Renal cortex interstitium (tissue), 11 donors: ENCODE measurements around the gene GUK1. TPM values are rescaled to one million over a fixed set of nuclear protein-coding genes. Genes with fewer than 3 reads are reported as not detected.

Source experiments
- DNase-seq, 11 donors: peaks; one replicate each; pipeline ENCODE4 v3.0.0-alpha.2; 2013; ENCODE audit warnings: low read depth in 9 of 11, low spot score in 4 of 11; ENCODE audit errors: extremely low read depth in 1 of 11
- polyA plus RNA-seq, 3 donors: library from polyadenylated mRNA; unstranded; fragments of 120-200 nt; gene quantifications; one replicate each; pipeline ENCODE4 v1.2.1, GENCODE V29; 2013; ENCODE audit not compliant: insufficient read length in 3 of 3

GUK1 gene
- polyA plus RNA-seq, 3 donors: 94.9 to 186 (median 154) TPM

DNA sequence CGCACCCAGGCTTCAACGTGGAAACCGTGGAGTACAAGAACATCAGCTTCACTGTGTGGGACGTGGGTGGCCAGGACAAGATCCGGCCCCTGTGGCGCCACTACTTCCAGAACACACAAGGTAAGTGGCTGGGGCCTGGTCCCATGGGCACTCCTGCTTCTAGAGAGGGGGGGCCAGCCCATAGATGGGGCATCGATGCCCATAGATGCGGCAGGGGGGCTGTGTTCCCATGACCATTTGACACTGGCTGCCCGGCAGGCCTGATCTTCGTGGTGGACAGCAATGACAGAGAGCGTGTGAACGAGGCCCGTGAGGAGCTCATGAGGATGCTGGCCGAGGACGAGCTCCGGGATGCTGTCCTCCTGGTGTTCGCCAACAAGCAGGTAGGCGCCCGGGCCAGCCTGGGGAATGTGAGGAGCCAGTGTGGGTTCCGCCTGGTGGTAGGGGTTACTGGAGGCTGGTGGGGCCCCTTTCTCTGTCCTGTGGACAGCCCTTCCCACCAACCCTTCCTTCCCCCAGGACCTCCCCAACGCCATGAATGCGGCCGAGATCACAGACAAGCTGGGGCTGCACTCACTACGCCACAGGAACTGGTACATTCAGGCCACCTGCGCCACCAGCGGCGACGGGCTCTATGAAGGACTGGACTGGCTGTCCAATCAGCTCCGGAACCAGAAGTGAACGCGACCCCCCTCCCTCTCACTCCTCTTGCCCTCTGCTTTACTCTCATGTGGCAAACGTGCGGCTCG lies 42.6 kb upstream of the GUK1 start:
- DNase-seq: no peak

DNA sequence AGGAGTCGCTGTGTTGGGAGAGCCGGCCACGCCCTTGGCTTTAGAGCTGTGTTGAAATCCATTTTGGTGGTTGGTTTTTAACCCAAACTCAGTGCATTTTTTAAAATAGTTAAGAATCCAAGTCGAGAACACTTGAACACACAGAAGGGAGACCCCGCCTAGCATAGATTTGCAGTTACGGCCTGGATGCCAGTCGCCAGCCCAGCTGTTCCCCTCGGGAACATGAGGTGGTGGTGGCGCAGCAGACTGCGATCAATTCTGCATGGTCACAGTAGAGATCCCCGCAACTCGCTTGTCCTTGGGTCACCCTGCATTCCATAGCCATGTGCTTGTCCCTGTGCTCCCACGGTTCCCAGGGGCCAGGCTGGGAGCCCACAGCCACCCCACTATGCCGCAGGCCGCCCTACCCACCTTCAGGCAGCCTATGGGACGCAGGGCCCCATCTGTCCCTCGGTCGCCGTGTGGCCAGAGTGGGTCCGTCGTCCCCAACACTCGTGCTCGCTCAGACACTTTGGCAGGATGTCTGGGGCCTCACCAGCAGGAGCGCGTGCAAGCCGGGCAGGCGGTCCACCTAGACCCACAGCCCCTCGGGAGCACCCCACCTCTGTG lies 41.7 kb upstream of the GUK1 start:
- no peak for DNase-seq

DNA sequence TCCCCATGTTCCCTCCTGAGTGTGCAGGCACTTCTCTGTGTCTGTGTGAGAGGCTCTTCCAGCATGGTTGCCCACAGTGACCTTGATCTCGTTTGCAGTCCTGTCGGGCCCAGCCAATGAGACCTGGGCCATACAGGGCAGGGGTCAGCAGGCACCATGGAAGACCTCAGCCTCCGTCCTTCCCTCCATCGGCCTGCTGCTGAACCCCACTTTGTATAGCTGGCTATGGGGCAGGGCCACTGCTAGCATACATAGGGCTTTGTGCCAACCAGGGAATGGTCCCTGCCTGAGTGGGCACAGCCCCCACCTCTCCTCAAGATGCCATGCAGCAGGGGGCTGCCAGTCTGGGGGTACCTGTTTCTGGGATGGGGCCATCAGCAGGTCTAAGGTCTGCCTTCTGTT lies 40.7 kb upstream of the GUK1 start:
- no peak for DNase-seq

DNA sequence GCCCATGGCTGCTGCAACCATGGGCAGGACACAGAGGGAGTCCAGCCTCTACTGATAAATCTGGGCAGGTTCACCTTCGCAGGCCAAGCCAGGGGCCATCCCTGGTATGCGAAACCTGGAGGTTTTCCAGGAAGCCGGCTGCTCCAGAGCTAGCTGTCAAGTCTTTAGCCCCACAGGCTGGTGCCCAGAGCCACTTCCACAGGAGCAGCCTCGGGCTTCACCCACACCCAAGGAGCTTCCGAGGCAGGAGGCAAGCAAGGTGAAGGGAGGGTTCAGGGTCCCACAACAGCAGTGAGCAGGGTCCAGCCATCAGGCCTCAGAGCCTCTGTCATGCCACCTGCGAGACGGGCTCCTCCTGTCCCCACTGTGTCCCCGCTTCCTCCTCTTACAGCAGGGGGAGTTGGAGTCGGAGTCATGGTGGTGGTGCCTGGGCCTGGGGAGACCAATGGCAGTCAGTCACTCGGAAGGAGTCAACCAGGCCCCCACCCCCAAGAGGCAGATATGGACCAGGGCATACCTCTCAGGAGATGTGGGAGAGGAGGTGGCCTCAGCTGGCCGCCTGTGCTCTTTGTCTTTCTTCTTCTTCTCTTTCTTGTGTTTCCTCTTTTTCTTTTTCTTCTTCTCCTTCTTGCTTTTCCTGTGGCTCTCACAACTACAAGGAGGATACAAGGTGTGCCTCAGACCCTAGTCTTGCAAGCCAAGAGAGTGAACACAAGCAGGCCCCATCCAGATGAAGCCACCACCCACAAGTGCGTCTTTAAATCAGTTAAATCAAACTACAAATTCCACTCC lies 39.1 kb upstream of the GUK1 start:
- no peak for DNase-seq

DNA sequence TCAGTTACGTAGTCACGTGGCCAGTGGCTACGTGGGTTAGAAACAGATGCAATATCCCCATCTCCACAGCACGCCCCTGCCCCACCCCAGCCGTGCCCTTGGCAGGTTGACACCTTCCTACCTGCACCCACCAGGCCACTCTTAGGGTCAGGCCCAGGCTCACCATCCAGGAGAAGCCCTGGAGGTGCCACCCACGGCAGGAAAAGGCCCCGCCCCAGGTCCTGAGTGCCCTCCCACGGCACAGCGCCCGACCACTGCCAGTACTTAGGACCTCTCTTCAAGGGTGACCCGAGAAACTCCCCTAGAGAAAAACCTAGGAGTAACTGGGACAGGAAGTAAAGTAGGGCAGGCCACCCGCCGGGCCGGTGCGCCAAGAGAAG lies 38.5 kb upstream of the GUK1 start:
- DNase-seq: no peak

DNA sequence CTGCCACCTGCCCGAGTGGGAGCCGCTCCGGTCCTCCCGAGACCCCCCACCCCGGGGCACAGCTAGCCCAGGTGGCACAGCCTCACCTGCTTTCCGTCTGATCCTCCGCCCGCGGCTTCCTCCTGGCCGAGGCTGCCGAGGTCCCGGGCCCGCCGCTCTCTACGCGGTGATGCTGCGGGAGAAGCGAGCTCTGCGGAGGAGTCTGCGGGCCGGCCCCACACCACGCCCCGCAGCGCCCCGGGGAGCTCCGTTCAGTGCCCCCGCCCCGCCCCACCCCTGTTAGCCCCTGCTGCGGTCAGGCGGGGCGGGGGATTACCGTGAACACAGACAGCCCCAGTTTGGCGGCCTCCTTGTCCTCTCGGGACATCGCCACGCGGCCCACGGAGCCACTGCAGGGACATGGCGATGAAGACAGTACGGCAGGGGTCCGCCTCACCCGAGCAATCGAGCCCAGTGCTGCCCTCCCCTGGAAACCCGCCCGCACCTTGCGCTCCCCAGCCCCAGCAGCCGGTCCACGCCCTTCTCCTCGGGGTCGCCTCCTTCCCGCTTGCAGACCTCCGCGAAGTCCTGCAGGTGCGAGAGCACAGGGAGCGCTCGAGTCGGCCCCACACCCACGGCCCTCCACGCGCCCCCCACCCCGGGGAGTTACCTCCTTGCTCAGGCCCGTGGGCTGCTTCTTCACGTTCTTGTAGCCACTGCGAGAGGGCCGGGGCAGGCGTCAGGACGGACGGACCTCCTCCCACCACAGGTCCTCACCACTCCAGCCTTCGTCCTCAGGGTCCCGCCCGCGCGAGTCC lies 37.9 kb upstream of the GUK1 start:
- peak in 1 of 11 donors; percentile 14 for DNase-seq

DNA sequence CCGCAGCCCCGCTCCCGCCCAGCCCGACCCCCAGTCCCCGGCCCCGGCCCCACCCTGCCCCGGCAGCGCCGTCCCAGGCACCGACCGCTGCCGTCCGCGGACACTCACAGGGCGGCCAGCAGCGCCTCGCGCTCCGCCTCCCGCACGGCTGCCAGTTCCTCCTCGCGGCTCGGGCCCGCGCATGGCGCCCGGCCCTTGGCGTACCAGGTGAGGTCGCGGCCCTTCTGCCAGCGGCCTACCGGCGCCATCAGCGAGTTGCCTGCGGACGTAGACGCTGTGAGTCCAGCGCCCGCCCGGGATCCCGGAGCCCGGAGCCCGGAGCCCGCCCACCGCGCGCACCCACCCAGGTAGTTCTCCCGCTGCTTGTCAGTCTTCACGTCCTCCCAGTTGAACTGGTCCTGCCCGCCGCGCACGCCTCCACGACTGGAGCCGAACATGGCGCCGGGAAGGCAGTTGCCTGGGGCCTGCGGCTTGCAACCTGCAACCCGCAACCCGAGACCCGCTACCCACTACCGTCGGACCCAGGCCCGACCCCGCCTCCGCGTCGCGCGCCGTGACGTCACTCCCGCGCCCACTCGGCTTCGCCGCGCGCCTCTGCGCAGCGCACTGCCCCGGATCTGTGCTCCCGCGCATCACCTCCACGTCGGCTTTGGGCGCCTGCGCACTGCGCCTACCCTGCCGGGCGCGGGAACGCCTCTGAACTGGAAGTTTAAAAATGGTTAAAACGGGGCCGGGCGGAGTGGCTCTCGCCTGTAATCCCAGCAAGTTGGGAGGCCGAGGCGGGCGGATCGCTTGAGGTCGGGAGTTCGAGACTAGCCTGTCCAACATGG lies 37.1 kb upstream of the GUK1 start, which contains the start of gene C1orf35:
Gene C1orf35, minus strand, starts transcription at position 535 of the 830 bp plus-strand sequence. Its CDS starts 98 bp downstream, at position 437.
- peak; percentile 80 to 93 (median 91) for DNase-seq

DNA sequence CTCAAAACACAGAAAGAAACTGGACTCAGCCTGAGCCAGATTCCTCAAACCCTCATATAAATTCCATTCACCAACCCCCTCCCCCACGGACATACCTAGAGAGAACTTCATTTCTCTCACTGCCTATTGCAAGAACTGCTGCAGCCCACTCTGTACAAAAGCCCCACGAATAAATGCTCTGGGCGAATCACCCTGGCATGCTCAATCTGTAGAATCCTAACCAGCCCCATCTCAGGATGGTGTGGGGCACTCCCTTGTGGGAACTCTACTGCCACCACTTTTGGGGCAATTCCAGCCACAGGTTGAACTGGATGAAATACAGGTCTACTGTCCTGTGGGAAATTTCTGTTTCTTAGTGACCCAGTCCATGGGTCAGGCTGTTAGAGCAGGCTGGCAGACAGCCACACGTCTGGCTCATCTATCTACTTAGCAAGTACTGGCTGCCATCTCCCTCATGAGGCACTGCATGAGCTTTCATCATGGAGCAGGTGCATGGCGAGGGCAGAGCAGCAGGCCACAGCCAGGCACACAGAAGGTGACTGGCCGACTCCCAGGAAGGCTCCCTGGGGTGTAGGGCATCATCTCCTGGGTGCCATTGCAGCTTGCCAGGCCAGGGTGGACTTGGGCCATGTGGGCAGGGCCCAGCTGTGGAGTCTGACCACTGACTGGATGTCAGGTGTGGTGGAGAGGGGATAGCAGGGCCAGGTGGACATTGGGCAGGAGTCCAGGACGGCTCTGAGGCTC lies 35.4 kb upstream of the GUK1 start:
- DNase-seq: no peak

DNA sequence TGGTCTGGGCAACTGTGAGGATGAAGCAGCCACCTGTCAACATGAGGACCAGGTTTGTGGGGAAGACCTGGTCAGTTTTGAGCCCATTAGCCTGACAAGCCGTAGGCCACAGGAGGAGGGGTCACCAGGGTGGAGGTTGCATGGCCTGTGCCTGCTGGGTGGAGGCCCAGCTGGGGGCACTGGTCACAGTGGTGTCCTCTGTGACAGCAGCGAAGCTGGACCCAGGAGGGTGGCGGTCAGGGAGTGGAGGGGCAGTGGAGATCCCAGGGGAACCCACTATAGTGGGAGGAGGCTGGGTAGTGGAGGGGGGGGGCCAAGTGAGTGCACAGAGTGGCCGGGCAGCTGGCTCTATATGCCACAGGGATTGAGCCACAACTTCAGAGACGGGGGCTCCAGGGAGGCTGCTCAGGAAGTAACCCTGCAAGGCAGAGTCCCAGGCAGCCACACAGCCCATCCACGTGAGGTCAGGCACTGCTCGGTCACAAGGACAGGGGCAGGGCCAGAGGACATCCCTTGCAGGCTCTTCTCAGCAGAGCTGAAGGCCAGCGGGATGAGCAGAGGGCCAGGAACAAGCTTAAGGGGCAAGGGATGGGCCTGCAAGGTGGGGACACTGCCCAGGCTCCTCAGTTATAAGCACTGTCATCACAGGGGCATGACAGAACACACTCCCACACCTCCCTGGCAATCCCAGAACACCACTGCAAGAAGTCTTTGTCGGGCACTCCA lies 34.6 kb upstream of the GUK1 start:
- DNase-seq: no peak

DNA sequence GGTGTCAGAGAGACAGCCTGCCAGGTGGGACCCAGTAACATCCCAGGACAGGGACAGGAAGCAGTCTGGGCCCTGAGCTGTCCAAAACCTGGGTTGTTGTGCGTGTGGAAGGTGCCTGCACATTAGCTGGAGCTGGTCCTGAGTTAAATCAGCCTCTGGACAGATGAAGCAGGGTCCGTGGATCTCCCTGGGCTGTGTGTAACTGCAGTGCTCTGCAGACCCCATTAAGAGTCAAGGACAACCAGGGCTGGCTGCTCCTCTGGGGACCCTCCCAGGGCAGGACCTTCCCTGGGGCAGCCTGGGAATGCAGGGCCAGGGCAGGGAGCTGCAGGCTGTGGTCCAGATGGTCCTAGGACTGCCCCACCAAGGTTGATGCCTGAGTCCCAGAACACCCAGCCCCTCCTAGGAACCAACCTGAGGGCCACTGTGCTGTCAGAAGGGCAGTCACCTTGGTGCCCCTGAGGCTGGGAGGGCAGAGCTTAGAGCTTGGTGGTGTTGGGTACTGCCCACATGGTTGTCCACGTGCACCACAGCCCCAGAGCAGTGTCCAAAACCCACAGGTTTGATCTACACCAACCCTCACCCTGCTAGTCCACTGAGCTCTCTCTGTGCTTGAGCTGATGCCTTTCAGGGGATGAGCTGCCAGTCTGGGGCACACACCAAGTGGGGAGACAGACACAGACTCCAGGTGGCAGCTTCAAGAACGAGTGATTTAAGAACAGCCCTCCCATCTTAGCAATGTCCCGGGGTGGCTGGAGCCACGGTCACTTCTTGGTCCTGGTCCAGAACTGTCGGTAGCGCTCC lies 33.9 kb upstream of the GUK1 start:
- DNase-seq: no peak

DNA sequence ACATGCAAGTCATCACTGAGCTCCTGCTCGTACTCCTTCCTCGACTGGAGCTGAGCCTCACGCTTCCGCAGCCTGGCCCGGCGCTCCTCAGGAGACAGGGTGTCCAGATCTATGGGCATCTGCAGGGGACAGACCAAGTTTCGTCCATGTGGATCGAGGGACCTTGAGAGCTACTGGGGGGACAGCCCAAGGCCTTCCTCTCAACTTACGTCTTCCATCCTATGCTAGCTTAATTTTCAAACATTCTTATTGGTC lies 33.4 kb upstream of the GUK1 start:
- no peak for DNase-seq

DNA sequence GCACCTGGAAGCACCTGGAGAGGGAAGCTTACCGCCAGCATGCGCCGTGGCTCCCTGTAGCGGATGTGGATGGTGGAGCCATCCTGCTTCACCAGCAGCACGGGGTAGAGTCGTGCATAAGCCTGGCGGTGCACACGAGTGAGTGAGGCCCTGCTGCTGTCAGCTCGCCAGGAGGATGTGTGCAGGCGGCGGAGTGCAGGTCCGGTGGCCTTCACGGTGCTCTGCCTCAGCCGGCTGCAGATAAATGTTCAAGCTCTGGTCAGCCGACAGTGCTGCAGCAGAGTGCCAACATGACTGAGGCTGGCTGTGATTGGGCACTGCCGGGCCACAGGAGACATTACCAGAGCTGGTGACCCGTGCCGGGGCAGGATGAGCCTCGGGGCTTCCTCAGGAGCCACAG lies 32.4 kb upstream of the GUK1 start:
- DNase-seq: no peak

DNA sequence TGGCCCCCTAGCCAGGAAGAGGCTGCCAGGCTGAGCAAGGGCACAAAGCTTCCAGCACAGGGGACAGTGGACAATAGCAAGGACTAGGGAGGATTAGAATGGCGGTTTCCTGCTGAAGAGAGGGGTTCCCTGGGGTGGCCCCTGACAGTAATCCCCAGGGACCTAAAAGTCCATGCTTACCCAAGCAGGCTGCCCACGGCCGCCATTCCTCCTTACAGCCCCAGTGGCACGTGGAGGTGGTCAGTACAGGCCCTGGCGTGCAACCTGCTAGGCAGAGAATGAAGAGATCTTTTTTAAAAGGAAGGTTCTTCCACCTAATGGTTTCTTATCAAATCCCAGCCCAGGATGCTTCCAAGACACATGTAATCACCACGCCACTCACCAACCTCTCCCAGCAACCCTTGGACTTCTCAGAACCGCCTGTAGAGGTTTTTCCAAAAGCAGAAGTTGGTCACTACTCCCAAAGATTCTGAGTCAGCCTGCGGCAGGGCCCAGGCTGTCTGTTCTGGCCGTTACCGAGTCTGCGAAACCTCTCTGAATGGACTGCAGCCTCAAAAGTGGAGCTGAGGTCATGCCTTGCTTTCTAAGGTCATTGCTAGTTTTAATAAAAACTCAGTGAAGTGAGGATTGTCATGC lies 31.9 kb upstream of the GUK1 start:
- DNase-seq: no peak

DNA sequence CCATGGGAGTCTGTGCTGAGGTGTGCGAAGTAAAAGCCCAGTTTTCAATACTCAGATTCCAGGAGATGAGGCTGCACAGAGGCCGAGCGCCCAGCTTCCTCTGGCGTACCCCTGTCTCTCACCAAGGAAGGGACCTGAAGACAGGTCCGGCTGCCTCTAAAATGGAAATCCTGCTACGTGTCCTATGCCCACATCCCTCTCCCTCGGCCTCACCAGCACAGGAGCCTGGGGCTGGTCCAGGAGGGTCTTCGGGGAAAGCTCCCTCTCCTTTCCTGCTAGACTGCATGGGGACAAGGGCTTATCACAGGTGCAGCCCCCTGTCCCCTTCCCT lies 31.4 kb upstream of the GUK1 start:
- no peak for DNase-seq

DNA sequence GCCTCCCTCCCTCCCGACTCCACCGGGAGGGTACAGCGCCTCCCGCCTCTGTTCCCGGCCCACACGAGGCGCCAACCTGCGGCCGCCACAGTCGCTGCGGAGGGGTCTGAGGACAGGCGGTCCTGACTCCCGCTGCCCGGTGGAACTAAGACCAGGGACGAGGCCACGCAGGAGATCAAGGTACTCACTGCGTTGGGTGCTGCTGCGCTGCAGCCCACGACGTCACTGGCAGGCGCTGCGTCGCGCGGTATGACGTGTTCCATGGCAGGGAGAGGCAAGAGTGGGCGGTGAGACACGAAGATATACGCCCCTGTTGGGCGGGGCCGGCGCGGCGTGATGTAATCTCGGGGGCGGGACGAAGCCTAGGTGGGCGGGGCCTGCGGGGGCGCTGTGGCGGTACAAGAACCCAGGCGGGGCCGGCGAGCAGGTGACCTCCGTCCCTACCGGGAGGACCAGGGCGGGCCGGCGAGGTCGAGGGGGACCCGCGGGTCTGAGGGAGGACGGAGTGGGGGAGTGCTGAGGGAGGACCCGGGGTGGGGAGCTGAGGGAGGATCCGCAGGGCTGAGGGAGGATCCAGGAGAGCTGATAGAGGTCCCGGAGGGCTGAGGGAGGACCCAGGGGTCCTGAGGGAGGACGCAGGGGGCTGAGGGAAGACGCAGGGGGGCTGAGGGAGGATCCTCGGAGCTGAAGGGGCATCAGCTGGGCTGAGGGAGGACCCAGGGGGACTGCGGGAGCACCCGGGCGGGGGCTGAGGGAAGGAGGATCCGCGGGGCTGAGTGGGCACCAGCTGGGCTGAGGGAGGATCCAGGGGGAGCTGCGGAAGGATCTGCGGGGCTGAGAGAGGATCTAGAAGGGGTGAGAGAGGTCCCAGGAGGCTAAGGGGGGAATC lies 30.8 kb upstream of the GUK1 start, which contains the start of gene MRPL55:
Gene MRPL55, minus strand, starts transcription at position 227 of the 889 bp plus-strand sequence. CDS start 1,039 bp downstream, outside the sequence.
- peak; percentile 86 to 97 (median 96) for DNase-seq
